Loucy (cell line): ENCODE results near the gene FHIT.

Experiments used
- H2AFZ ChIP-seq: fragments of 200-600 bp; sonication (generic); 2 replicates; pipeline ENCODE4 v1.6.0; 2016; ENCODE audit warnings: antibody characterized with exemption, mild to moderate bottlenecking, low read length, moderate library complexity
- H3F3A ChIP-seq: fragments of 200-600 bp; 2 replicates; pipeline ENCODE4 v1.6.0; 2016; ENCODE audit warnings: antibody characterized with exemption, low read depth, mild to moderate bottlenecking
- H3K27me3 ChIP-seq: fragments of 200-600 bp; sonication (generic); 2 replicates; pipeline ENCODE4 v1.6.1; 2014; ENCODE audit warnings: low read length, mild to moderate bottlenecking; ENCODE audit not compliant: insufficient read depth, poor library complexity, severe bottlenecking
- H3K36me3 ChIP-seq: fragments of 200-600 bp; sonication (generic); 2 replicates; pipeline ENCODE4 v1.6.1; 2016; ENCODE audit warnings: low read length; ENCODE audit not compliant: insufficient read depth
- H3K4me1 ChIP-seq: fragments of 200-600 bp; sonication (generic); 2 replicates; pipeline ENCODE4 v1.5.1; 2014; ENCODE audit warnings: low read length, mild to moderate bottlenecking; ENCODE audit not compliant: insufficient read depth, poor library complexity, severe bottlenecking
- H3K4me2 ChIP-seq: fragments of 200-600 bp; sonication (generic); 2 replicates; pipeline ENCODE4 v1.6.0; 2014; ENCODE audit warnings: antibody characterized with exemption, low read length, low read depth, mild to moderate bottlenecking; ENCODE audit not compliant: poor library complexity, severe bottlenecking
- H3K4me3 ChIP-seq: fragments of 200-600 bp; sonication (generic); 2 replicates; pipeline ENCODE4 v1.5.1; 2014; ENCODE audit warnings: low read length, mild to moderate bottlenecking, mixed read lengths; ENCODE audit not compliant: poor library complexity, severe bottlenecking
- H3K79me2 ChIP-seq: fragments of 200-600 bp; sonication (generic); 2 replicates; pipeline ENCODE4 v1.6.1; 2014; ENCODE audit warnings: low read length; ENCODE audit not compliant: insufficient read depth
- H3K9ac ChIP-seq: fragments of 200-600 bp; sonication (generic); 2 replicates; pipeline ENCODE4 v1.6.0; 2014; ENCODE audit warnings: mild to moderate bottlenecking, low read depth, low read length, moderate library complexity; ENCODE audit not compliant: poor library complexity, severe bottlenecking
- H3K9me2 ChIP-seq: fragments of 200-600 bp; sonication (generic); replicated peaks from 2 replicates; pipeline ENCODE4 v1.6.1; 2016; ENCODE audit warnings: low read depth, low read length, mixed read lengths
- H3K9me3 ChIP-seq: fragments of 200-600 bp; sonication (generic); 2 replicates; pipeline ENCODE4 v1.6.1; 2014; ENCODE audit warnings: mild to moderate bottlenecking, antibody characterized with exemption, low read length, low read depth; ENCODE audit not compliant: insufficient read depth
- H4K20me1 ChIP-seq: fragments of 200-600 bp; sonication (generic); 2 replicates; pipeline ENCODE4 v1.6.0; 2014; ENCODE audit warnings: antibody characterized with exemption, low read length, mild to moderate bottlenecking; ENCODE audit not compliant: insufficient read depth, poor library complexity, severe bottlenecking
- CTCF ChIP-seq: fragments of 200-600 bp; sonication (generic); conservative IDR thresholded peaks from 2 replicates; pipeline ENCODE4 v1.5.1; 2014; ENCODE audit warnings: mild to moderate bottlenecking, antibody characterized with exemption, low read length
- EZH2phosphoT487 ChIP-seq: fragments of 200-600 bp; IDR thresholded peaks from 2 replicates; pipeline ENCODE4 v1.6.1; 2018; ENCODE audit warnings: antibody characterized with exemption, mild to moderate bottlenecking, moderate library complexity, borderline replicate concordance

FHIT gene

GRCh38 chr3:60313231-60313798, 937.9 kb downstream of the FHIT start:
- H3K9me2 ChIP-seq, result no peaks in the 10 kb centered on the region
- no peaks in the 10 kb centered on the region for H3K4me1 ChIP-seq
- H3F3A ChIP-seq, result no peaks in the 10 kb centered on the region
- H3K9ac ChIP-seq, result no peak overlapping the region
- no peak overlapping the region for H3K4me2 ChIP-seq
- H2AFZ ChIP-seq, result no peak overlapping the region
- TF ChIP-seq EZH2phosphoT487 (no peak), CTCF (no peak)
- no peaks in the 10 kb centered on the region for H3K79me2 ChIP-seq
- no peaks in the 10 kb centered on the region for H3K36me3 ChIP-seq
- no peak overlapping the region for H3K4me3 ChIP-seq
- H3K27me3 ChIP-seq, result no peaks in the 10 kb centered on the region
- no peaks in the 10 kb centered on the region for H3K9me3 ChIP-seq
- H4K20me1 ChIP-seq, result no peaks in the 10 kb centered on the region

GRCh38 chr3:60309539-60310268, 941.5 kb downstream of the FHIT start:
- Histone ChIP-seq H2AFZ (no peak overlapping the region), H3K9me3 (no peaks in the 10 kb centered on the region), H3K9me2 (no peaks in the 10 kb centered on the region), H3K27me3 (no peaks in the 10 kb centered on the region), H3K36me3 (no peaks in the 10 kb centered on the region), H3K4me2 (no peak overlapping the region), H3K4me3 (no peak overlapping the region), H3F3A (no peaks in the 10 kb centered on the region), H3K79me2 (no peaks in the 10 kb centered on the region), H3K4me1 (no peaks in the 10 kb centered on the region), H4K20me1 (no peaks in the 10 kb centered on the region), H3K9ac (no peak overlapping the region)
- TF ChIP-seq CTCF (no peak), EZH2phosphoT487 (no peak)

DNA sequence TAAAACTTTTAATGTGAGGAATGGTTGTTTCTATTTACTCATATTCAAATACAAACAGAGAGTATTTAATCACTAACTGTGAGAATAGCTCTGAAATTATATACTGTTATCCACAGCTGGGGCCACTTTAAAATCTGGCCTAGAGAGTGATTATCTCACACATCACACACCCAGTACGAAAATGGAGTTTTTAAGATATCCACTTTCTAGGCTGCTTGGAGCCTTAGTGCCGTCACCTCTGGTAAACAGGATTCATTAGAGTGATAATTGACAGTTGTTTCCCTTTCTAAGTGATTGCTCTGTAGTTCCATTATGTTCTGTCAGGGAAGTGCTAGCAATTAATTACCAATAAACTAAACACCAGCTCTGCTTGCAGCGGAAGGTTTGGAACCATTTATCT, 942.4 kb downstream of the FHIT start:
- TF ChIP-seq CTCF (no peak), EZH2phosphoT487 (no peak)
- Histone ChIP-seq H4K20me1 (no peaks in the 10 kb centered on the region), H3K9me3 (no peaks in the 10 kb centered on the region), H2AFZ (no peak overlapping the region), H3K9me2 (no peaks in the 10 kb centered on the region), H3K4me1 (no peaks in the 10 kb centered on the region), H3K27me3 (no peaks in the 10 kb centered on the region), H3K4me3 (no peak overlapping the region), H3K36me3 (no peaks in the 10 kb centered on the region), H3F3A (no peaks in the 10 kb centered on the region), H3K9ac (no peak overlapping the region), H3K4me2 (no peak overlapping the region), H3K79me2 (no peaks in the 10 kb centered on the region)
